DOHH2 (cell line): ENCODE results near the gene SLCO2A1.

Source experiments
- H3F3A ChIP-seq: fragments of 200-600 bp; sonication (generic), shearing (Covaris generic); 2 replicates; pipeline ENCODE4 v1.6.0; 2016; ENCODE audit warnings: antibody characterized with exemption, mild to moderate bottlenecking; ENCODE audit not compliant: control insufficient read depth, insufficient read depth
- H3K27ac ChIP-seq: fragments of 200-600 bp; sonication (generic); 2 replicates; pipeline ENCODE4 v1.5.1; 2014; ENCODE audit warnings: low read depth, mild to moderate bottlenecking, low read length, moderate library complexity
- H3K27me3 ChIP-seq: fragments of 200-600 bp; sonication (generic); 2 replicates; pipeline ENCODE4 v1.6.1; 2014; ENCODE audit warnings: mild to moderate bottlenecking, low read length, mixed read lengths; ENCODE audit not compliant: control insufficient read depth
- H3K36me3 ChIP-seq: fragments of 200-600 bp; sonication (generic); 2 replicates; pipeline ENCODE4 v1.6.1; 2014; ENCODE audit warnings: mild to moderate bottlenecking, low read length, moderate library complexity, mixed read lengths; ENCODE audit not compliant: control insufficient read depth
- H3K4me1 ChIP-seq: fragments of 200-600 bp; sonication (generic); 2 replicates; pipeline ENCODE4 v1.6.1; 2014; ENCODE audit warnings: mild to moderate bottlenecking, low read length, mixed read lengths; ENCODE audit not compliant: control insufficient read depth
- H3K4me2 ChIP-seq: fragments of 200-600 bp; sonication (generic); 2 replicates; pipeline ENCODE4 v1.6.0; 2014; ENCODE audit warnings: mild to moderate bottlenecking, low read length, moderate library complexity
- H3K4me3 ChIP-seq: fragments of 200-600 bp; sonication (generic); 2 replicates; pipeline ENCODE4 v1.5.1; 2014; ENCODE audit warnings: mild to moderate bottlenecking, low read length, mixed read lengths
- H3K79me2 ChIP-seq: fragments of 200-600 bp; sonication (generic); 2 replicates; pipeline ENCODE4 v1.6.1; 2014; ENCODE audit warnings: mild to moderate bottlenecking, low read length, mixed read lengths; ENCODE audit not compliant: control insufficient read depth
- H3K9me2 ChIP-seq: fragments of 200-600 bp; sonication (generic); replicated peaks from 2 replicates; pipeline ENCODE4 v1.6.1; 2014; ENCODE audit warnings: mild to moderate bottlenecking, low read length, mixed read lengths; ENCODE audit not compliant: control insufficient read depth
- H3K9me3 ChIP-seq: fragments of 200-600 bp; sonication (generic); 2 replicates; pipeline ENCODE4 v1.6.1; 2014; ENCODE audit warnings: antibody characterized with exemption, low read length, mixed read lengths; ENCODE audit not compliant: control insufficient read depth, insufficient read depth
- H4K20me1 ChIP-seq: fragments of 200-600 bp; sonication (generic); 2 replicates; pipeline ENCODE4 v1.6.0; 2014; ENCODE audit warnings: low read depth, mild to moderate bottlenecking, antibody characterized with exemption, low read length, moderate library complexity; ENCODE audit not compliant: control insufficient read depth, insufficient read depth
- CTCF ChIP-seq: fragments of 200-600 bp; sonication (generic); IDR thresholded peaks from one replicate; pipeline ENCODE4 v1.5.1; 2014; ENCODE audit warnings: antibody characterized with exemption, mild to moderate bottlenecking, low read depth, low read length; ENCODE audit not compliant: poor library complexity, severe bottlenecking
- EZH2phosphoT487 ChIP-seq: fragments of 200-600 bp; sonication (generic); IDR thresholded peaks from 2 replicates; pipeline ENCODE4 v1.6.1; 2017; ENCODE audit warnings: borderline replicate concordance, mild to moderate bottlenecking, antibody characterized with exemption, low read length, moderate library complexity, mixed read lengths

SLCO2A1 gene

GRCh38 chr3:134039161-134039862, 9.6 kb upstream of the SLCO2A1 start:
- TF ChIP-seq CTCF: no peak
- no peak for TF ChIP-seq EZH2phosphoT487
- H3K9me3 ChIP-seq: peaks cover 13% of the 10 kb centered on the region; the same call in 1 of the 2 replicates
- H3K27me3 ChIP-seq: peaks cover 3% of the 10 kb centered on the region; the same call in 1 of the 2 replicates
- no peaks in the 10 kb centered on the region for H3K4me1 ChIP-seq
- no peaks in the 10 kb centered on the region for H4K20me1 ChIP-seq
- H3F3A ChIP-seq: no peaks in the 10 kb centered on the region
- H3K4me2 ChIP-seq: no peak overlapping the region
- H3K4me3 ChIP-seq: no peak overlapping the region
- no peaks in the 10 kb centered on the region for H3K79me2 ChIP-seq
- no peak overlapping the region for H3K27ac ChIP-seq
- no peaks in the 10 kb centered on the region for H3K36me3 ChIP-seq
- H3K9me2 ChIP-seq: no peaks in the 10 kb centered on the region

- H3K4me2 ChIP-seq: no peak overlapping the region
- H3K36me3 ChIP-seq: no peaks in the 10 kb centered on the region
- H3K27ac ChIP-seq: no peak overlapping the region
- no peaks in the 10 kb centered on the region for H3K9me2 ChIP-seq
- peaks cover 3% of the 10 kb centered on the region; the same call in 1 of the 2 replicates for H3K27me3 ChIP-seq
- no peaks in the 10 kb centered on the region for H3F3A ChIP-seq
- H4K20me1 ChIP-seq: no peaks in the 10 kb centered on the region
- H3K4me3 ChIP-seq: no peak overlapping the region
- peaks cover 10% of the 10 kb centered on the region; the same call in 1 of the 2 replicates for H3K9me3 ChIP-seq
- no peak for TF ChIP-seq CTCF
- H3K4me1 ChIP-seq: no peaks in the 10 kb centered on the region
- H3K79me2 ChIP-seq: no peaks in the 10 kb centered on the region
Observed at GRCh38 chr3:134038716-134039115, 9.0 kb upstream of the SLCO2A1 start.

- TF ChIP-seq CTCF: no peak
- TF ChIP-seq EZH2phosphoT487: no peak
- Histone ChIP-seq H3K36me3 (no peaks in the 10 kb centered on the region), H4K20me1 (no peaks in the 10 kb centered on the region), H3K9me2 (no peaks in the 10 kb centered on the region), H3K79me2 (no peaks in the 10 kb centered on the region), H3K27me3 (peaks cover 3% of the 10 kb centered on the region; the same call in 1 of the 2 replicates), H3K4me3 (no peak overlapping the region), H3K27ac (no peak overlapping the region), H3K9me3 (peaks cover 6% of the 10 kb centered on the region; the same call in 1 of the 2 replicates), H3F3A (no peaks in the 10 kb centered on the region), H3K4me1 (no peaks in the 10 kb centered on the region), H3K4me2 (no peak overlapping the region)
Observed at GRCh38 chr3:134038071-134038491, 8.4 kb upstream of the SLCO2A1 start.
